ENCODE results near the gene CACNA1S.

CACNA1S gene

GRCh38 chr1:201112173-201112731 is at the start of gene CACNA1S:
Gene CACNA1S, minus strand, starts transcription at chr1:201112426. Its CDS starts 87 bp downstream, at chr1:201112339.
- no peak within 1 kb of the TSS for H3K4me3 ChIP-seq (ENCODE audit: low read depth, low read length)
- no peak for TF ChIP-seq CTCF (IDR thresholded peaks at IDR 0.05; ENCODE audit: borderline replicate concordance, insufficient read depth, low read depth, low read length)

GRCh38 chr1:201157949-201158348 is 45.7 kb upstream of the CACNA1S start:
- H3K4me3 ChIP-seq (ENCODE audit: low read depth, low read length): no peak overlapping the region
- no peak for TF ChIP-seq CTCF (IDR thresholded peaks at IDR 0.05; ENCODE audit: borderline replicate concordance, insufficient read depth, low read depth, low read length)

- no peak overlapping the region for H3K4me3 ChIP-seq (ENCODE audit: low read depth, low read length)
- TF ChIP-seq CTCF (IDR thresholded peaks at IDR 0.05; ENCODE audit: borderline replicate concordance, insufficient read depth, low read depth, low read length): no peak
Measured at GRCh38 chr1:201156819-201157218, 44.6 kb upstream of the CACNA1S start.

GRCh38 chr1:201156346-201156745 is 44.1 kb upstream of the CACNA1S start:
- no peak overlapping the region for H3K4me3 ChIP-seq (ENCODE audit: low read depth, low read length)
- no peak for TF ChIP-seq CTCF (IDR thresholded peaks at IDR 0.05; ENCODE audit: borderline replicate concordance, insufficient read depth, low read depth, low read length)

- TF ChIP-seq CTCF (IDR thresholded peaks at IDR 0.05; ENCODE audit: borderline replicate concordance, insufficient read depth, low read depth, low read length): no peak
- no peak overlapping the region for H3K4me3 ChIP-seq (ENCODE audit: low read depth, low read length)
Measured at GRCh38 chr1:201155354-201155753, 43.1 kb upstream of the CACNA1S start.

GRCh38 chr1:201154389-201155165 is 42.4 kb upstream of the CACNA1S start, which contains the start of gene TMEM9:
Gene TMEM9, minus strand, starts transcription at chr1:201154474. Its CDS starts 551 bp downstream, at chr1:201153923.
- TF ChIP-seq CTCF (IDR thresholded peaks at IDR 0.05; ENCODE audit: borderline replicate concordance, insufficient read depth, low read depth, low read length): no peak
- peak within 1 kb of the TSS; percentile 84 for H3K4me3 ChIP-seq (ENCODE audit: low read depth, low read length)

Data from GM12875 (cell line).